ENCODE measurements around the gene OGFOD2. TPM values are rescaled to one million over a fixed set of nuclear protein-coding genes. Genes with fewer than 3 reads are reported as not detected.

The OGFOD2 gene
- total and polyA plus RNA-seq, 11 donors, result 4.4 to 19.7 (median 12.7) TPM

DNA sequence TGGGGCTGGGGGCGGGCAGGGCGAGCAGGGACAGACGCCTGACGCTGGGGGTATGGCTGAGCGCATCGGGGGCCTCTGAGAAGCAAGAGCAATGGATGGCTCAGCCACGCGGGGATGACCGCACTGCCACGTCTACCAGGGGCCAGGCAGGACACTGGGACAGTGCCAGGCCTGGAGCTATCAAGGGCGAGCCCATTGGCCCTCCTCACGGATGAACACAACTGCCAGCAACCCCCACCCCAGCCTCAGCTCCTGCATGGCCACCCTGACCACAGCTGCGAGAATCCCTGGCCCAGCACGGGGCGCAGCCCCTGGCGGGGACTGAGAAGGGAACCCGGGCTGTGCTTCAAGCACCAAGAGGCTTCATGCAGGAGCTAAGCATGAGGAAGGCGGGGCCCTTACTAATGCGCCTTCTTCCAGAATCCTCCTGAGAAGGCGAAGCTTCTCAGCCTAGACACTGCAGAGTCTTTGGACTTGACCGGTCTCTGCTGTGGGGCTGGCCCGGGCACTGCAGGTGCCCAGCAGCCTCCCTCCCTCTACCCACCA lies 14.9 kb downstream of the OGFOD2 start:
- Histone ChIP-seq H3K9me3 (no peaks in the 10 kb centered on the region), H3K4me3 (no peak overlapping the region), H3K27me3 (no peaks in the 10 kb centered on the region), H3K27ac (no peak overlapping the region), H3K36me3 (peaks cover 0 to 85% (median 38%) of the 10 kb centered on the region in 9 donors), H3K4me1 (peaks cover 0 to 8% (median 5%) of the 10 kb centered on the region in 12 donors)
- 88 to 94% (median 90%) methylated on average over 18 to 22 of the region's 22 CpGs for WGBS, 4 donors
- TF ChIP-seq POLR2A (IDR thresholded peaks at IDR 0.05), result no peak
- TF ChIP-seq, protein P1, sequence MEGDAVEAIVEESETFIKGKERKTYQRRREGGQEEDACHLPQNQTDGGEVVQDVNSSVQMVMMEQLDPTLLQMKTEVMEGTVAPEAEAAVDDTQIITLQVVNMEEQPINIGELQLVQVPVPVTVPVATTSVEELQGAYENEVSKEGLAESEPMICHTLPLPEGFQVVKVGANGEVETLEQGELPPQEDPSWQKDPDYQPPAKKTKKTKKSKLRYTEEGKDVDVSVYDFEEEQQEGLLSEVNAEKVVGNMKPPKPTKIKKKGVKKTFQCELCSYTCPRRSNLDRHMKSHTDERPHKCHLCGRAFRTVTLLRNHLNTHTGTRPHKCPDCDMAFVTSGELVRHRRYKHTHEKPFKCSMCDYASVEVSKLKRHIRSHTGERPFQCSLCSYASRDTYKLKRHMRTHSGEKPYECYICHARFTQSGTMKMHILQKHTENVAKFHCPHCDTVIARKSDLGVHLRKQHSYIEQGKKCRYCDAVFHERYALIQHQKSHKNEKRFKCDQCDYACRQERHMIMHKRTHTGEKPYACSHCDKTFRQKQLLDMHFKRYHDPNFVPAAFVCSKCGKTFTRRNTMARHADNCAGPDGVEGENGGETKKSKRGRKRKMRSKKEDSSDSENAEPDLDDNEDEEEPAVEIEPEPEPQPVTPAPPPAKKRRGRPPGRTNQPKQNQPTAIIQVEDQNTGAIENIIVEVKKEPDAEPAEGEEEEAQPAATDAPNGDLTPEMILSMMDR (IDR thresholded peaks at IDR 0.05), result no peak
- intact Hi-C loops (cut with DNase I), result loop anchor here in 2 of 10 donors (10.0 kb wide), 2 partner anchors 165 to 245 kb away; partner anchors contain the start of genes PITPNM2 (in 2 of the 2), MPHOSPH9 (in 1 of the 2) and MTRFR (in 1 of the 2)
- no peak for ATAC-seq
- DNase-seq, result peak in 1 of 5 donors; percentile 60

DNA sequence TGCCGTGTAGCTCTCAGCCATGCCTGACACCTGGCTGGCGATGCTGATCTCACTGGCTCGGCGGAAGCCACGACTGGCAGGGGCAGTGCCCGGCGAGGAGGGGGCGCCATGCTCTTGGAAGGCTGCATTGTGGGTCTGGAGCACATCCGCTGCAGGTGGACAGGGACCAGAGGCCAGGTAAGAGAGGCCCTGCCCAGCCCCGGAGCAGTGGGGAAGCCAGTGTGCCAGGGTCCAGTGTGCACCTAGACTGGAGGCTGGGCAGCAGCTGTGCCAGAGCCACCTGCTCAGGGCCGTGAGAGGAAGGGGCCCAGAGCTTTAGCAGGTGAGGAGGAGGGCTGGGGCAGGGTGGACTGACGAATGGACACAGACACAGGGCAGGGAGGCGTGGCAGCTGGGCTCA lies 15.5 kb downstream of the OGFOD2 start:
- intact Hi-C loops (cut with DNase I), result no loop called here
- DNase-seq (peak in 2 of 5 donors; percentile 12 to 63), ATAC-seq (no peak)
- Histone ChIP-seq H3K27ac (no peak overlapping the region), H3K27me3 (no peaks in the 10 kb centered on the region), H3K4me1 (peaks cover 0 to 9% (median under 1%) of the 10 kb centered on the region in 12 donors), H3K9me3 (no peaks in the 10 kb centered on the region), H3K36me3 (peaks cover 0 to 83% (median 38%) of the 10 kb centered on the region in 9 donors), H3K4me3 (no peak overlapping the region)
- TF ChIP-seq POLR2A (IDR thresholded peaks at IDR 0.05), result no peak
- TF ChIP-seq, protein P1 (IDR thresholded peaks at IDR 0.05), result no peak
- WGBS, 4 donors, result 93 to 100% (median 95%) methylated on average over 1 to 13 of the region's 13 CpGs

DNA sequence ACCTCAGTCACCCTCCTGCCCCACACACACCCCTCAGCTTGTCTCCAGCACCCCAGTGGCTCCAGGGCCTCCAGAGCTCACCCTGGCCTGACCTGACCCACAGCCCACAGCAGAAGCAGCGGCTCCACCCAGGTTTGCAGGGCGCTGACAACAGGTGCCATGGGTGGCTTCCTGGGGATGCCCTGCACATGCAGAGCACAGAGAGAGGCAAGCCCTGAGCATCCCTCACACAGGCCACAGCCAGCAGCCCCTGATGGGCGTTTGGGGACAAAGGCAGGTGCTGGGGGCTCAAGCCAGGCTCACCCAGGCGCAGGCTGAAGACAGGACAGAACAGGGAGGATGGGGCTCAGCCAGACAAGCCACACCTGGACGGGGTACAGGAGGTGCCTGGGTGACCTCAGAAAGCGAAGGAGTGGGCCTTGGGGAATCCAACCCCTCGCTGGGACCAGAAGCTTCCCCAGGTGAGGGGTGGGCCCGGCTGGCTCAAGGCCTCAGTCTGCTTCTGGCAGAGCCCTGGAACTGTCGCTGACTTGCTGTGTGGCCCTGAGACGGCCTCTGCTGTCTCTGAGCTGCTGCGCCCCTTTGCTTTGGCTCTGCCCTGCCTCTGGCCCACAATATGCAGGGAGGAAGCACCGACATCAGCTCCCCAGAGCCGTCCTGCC lies 16.0 kb downstream of the OGFOD2 start:
- DNase-seq, result peak in 3 of 5 donors; percentile 19 to 29 (median 20)
- no peak for TF ChIP-seq POLR2A (IDR thresholded peaks at IDR 0.05)
- TF ChIP-seq, protein P1 (IDR thresholded peaks at IDR 0.05), result no peak
- no peaks in the 10 kb centered on the region for H3K9me3 ChIP-seq
- no peak for ATAC-seq
- H3K27me3 ChIP-seq, result no peaks in the 10 kb centered on the region
- no peak overlapping the region for H3K4me3 ChIP-seq
- H3K36me3 ChIP-seq, result peaks cover 0 to 78% (median 38%) of the 10 kb centered on the region in 9 donors
- H3K27ac ChIP-seq, result no peak overlapping the region
- WGBS, 4 donors, result 95 to 97% (median 96%) methylated on average over 9 to 13 of the region's 13 CpGs
- intact Hi-C loops (cut with DNase I), result no loop called here
- peaks cover 0 to 15% (median 4%) of the 10 kb centered on the region in 12 donors for H3K4me1 ChIP-seq

DNA sequence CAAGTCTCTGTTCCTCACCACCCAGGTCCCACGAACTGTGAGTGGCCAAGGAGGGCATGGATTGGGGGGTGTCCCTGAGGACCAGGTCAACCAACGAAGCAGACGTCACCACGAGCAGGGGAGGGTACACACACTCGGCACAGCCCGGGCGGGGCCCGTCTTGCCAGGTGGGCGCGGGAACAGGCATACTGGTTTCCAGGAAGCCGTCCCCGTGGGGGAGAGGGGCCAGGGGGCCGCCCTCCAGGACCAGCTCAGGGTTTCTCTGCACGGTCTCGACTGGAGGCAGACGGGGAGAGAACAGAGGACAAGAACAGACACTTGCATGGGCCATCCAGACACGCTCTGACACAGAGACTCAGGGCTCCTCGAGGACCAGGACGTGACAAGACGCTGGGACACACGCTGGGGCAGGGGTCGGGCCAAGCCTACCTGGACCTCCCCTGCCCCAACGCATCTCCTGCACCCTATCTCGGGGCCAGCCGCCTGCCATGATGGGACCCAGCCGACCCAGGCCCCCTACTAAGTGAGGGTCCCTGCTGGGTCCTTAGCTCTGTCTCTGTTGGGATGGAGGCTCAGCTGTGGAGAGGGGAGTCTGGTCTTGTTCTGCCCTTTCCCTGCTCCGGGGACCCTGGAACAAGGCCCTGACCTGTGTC lies 16.7 kb downstream of the OGFOD2 start:
- Histone ChIP-seq H3K36me3 (peaks cover 0 to 77% (median 37%) of the 10 kb centered on the region in 9 donors), H3K27me3 (no peaks in the 10 kb centered on the region), H3K9me3 (no peaks in the 10 kb centered on the region), H3K27ac (no peak overlapping the region), H3K4me3 (no peak overlapping the region), H3K4me1 (peaks cover 0 to 21% (median 4%) of the 10 kb centered on the region in 12 donors)
- DNase-seq (peak in 3 of 5 donors; percentile 17 to 62 (median 25)), ATAC-seq (no peak)
- intact Hi-C loops (cut with DNase I), result no loop called here
- 81 to 89% (median 84%) methylated on average over 27 of the region's 27 CpGs for WGBS, 4 donors
- TF ChIP-seq POLR2A (IDR thresholded peaks at IDR 0.05), result no peak
- TF ChIP-seq, protein P1 (IDR thresholded peaks at IDR 0.05), result no peak

Measured in heart left ventricle (tissue), 16 donors.